Hepatocyte (in vitro differentiated cells): ENCODE data around the gene TIAM1.

Experiments used
- CTCF ChIP-seq: fragments of 200-600 bp; sonication (generic); IDR thresholded peaks from 2 replicates; pipeline ENCODE4 v1.5.1; 2016; ENCODE audit warnings: antibody characterized with exemption, mild to moderate bottlenecking; ENCODE audit not compliant: poor library complexity
- EZH2 ChIP-seq: fragments of 200-600 bp; sonication (generic); IDR thresholded peaks from 2 replicates; pipeline ENCODE4 v1.6.1; 2016; ENCODE audit warnings: antibody characterized with exemption, mild to moderate bottlenecking, borderline replicate concordance

- TF ChIP-seq CTCF = no peak
- no peak for TF ChIP-seq EZH2
Measured at GRCh38 chr21:31159808-31160207, 184.3 kb downstream of the TIAM1 start.
